HL-60 (cell line): ENCODE results near the gene RGN.

Experiments
- GABPA ChIP-seq: IDR thresholded peaks from 2 replicates; pipeline ENCODE4 v1.6.1; 2012; ENCODE audit warnings: low read depth
- POLR2AphosphoS5 ChIP-seq: IDR thresholded peaks from 2 replicates; pipeline ENCODE4 v1.6.1; 2012; ENCODE audit warnings: low read depth
- SPI1 ChIP-seq: IDR thresholded peaks from 2 replicates; pipeline ENCODE4 v1.6.1; 2012; ENCODE audit warnings: low read depth, mild to moderate bottlenecking, borderline replicate concordance
- TF ChIP-seq, protein P1 (sequence below): IDR thresholded peaks from one replicate; pipeline ENCODE4 v1.5.1; 2011; ENCODE audit warnings: low read length, control low read depth, inconsistent platforms; ENCODE audit not compliant: insufficient read depth
- TF ChIP-seq, protein P2 (sequence below): IDR thresholded peaks from 2 replicates; pipeline ENCODE4 v1.6.1; 2012; ENCODE audit warnings: low read depth; ENCODE audit not compliant: insufficient replicate concordance

DNA sequence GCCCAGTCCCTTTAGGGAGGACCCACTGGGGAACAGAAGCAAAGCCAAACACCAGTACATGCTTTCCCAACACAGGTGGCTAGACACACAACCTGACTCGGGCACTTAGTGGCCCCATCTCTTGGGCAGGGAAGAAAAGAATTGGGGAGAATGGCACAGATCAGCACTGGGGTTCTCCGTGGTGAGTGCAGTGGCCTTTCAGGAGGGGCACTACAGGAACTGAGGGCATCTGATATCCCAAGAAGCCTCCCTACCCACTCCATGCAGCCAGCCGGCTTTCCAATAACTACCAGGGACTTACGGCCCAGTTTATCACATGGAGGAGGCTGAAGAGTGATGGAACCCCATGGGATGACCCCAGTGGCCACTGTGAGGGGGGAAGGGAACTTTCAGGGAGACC lies 23.0 kb downstream of the RGN start:
- TF ChIP-seq, protein P1, sequence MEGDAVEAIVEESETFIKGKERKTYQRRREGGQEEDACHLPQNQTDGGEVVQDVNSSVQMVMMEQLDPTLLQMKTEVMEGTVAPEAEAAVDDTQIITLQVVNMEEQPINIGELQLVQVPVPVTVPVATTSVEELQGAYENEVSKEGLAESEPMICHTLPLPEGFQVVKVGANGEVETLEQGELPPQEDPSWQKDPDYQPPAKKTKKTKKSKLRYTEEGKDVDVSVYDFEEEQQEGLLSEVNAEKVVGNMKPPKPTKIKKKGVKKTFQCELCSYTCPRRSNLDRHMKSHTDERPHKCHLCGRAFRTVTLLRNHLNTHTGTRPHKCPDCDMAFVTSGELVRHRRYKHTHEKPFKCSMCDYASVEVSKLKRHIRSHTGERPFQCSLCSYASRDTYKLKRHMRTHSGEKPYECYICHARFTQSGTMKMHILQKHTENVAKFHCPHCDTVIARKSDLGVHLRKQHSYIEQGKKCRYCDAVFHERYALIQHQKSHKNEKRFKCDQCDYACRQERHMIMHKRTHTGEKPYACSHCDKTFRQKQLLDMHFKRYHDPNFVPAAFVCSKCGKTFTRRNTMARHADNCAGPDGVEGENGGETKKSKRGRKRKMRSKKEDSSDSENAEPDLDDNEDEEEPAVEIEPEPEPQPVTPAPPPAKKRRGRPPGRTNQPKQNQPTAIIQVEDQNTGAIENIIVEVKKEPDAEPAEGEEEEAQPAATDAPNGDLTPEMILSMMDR = no peak
- TF ChIP-seq POLR2AphosphoS5 = no peak
- no peak for TF ChIP-seq GABPA
- TF ChIP-seq, protein P2, sequence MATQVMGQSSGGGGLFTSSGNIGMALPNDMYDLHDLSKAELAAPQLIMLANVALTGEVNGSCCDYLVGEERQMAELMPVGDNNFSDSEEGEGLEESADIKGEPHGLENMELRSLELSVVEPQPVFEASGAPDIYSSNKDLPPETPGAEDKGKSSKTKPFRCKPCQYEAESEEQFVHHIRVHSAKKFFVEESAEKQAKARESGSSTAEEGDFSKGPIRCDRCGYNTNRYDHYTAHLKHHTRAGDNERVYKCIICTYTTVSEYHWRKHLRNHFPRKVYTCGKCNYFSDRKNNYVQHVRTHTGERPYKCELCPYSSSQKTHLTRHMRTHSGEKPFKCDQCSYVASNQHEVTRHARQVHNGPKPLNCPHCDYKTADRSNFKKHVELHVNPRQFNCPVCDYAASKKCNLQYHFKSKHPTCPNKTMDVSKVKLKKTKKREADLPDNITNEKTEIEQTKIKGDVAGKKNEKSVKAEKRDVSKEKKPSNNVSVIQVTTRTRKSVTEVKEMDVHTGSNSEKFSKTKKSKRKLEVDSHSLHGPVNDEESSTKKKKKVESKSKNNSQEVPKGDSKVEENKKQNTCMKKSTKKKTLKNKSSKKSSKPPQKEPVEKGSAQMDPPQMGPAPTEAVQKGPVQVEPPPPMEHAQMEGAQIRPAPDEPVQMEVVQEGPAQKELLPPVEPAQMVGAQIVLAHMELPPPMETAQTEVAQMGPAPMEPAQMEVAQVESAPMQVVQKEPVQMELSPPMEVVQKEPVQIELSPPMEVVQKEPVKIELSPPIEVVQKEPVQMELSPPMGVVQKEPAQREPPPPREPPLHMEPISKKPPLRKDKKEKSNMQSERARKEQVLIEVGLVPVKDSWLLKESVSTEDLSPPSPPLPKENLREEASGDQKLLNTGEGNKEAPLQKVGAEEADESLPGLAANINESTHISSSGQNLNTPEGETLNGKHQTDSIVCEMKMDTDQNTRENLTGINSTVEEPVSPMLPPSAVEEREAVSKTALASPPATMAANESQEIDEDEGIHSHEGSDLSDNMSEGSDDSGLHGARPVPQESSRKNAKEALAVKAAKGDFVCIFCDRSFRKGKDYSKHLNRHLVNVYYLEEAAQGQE = no peak
- TF ChIP-seq SPI1 = no peak
